Right ventricle myocardium inferior (tissue), 1 donor: ENCODE data around the gene DVL3. TPM values are rescaled to one million over a fixed set of nuclear protein-coding genes. Genes with fewer than 3 reads are reported as not detected.
"Not testable (repeated sequence)": the region's sequence is repeated elsewhere in the genome, so short reads cannot be mapped to it uniquely, and the experiment has no call there.

ENCODE experiments used
- ATAC-seq: fragments of 200-7000 bp; cut with Tn5 transposase; one replicate; pipeline ENCODE4 v1.9.1; 2020; ENCODE audit warnings: mild to moderate bottlenecking, moderate library complexity
- DNase-seq: peaks from one replicate; pipeline ENCODE4 v3.0.0; 2021; ENCODE audit errors: missing footprints
- intact Hi-C: fragments of 100-400 bp; cut with DNase I; formaldehyde crosslinking; loops from one replicate; pipeline ENCODE4 v1.11.0; 2022
- total RNA-seq: library from RNA; stranded (reverse); fragmentation: NEBNext Ultra II Directional; extraction: Animal tissue kit (Norgen Biotek cat#: 25700); gene quantifications from one replicate; pipeline ENCODE4 v1.2.1, GENCODE V29; 2021
- donor health status: DM: no; HTN: yes; CAD: no; lungs with severe emphysema.

Gene DVL3
- total RNA-seq, 1 donor from 2014 or later, result 60.7 TPM

DNA sequence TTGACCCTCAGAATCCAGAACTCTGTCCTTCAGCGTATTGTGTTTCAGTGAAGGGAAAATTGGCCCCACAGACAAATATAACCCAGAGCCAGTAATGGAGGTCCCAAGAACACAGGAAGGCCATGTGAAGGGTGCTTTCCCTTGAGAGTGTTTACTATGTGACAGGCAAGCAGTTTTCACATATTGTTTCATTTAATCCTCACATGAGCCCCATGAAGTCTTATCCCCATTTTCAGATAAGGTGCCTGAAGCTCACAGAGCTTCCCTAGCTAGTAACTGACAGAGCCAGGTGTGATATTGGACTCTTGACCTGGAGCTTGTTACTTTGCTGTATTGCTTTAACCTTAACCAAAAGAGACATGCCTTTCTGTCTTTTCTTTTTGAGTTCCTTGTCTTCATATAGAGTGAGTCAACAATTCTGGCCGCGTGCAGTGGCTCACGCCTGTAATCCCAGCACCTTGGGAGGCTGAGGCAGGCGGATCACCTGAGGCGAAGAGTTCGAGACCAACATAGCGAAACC is 9.4 kb upstream of the DVL3 start:
- DNase-seq, result no peak
- ATAC-seq, result no peak
- intact Hi-C loops, result loop anchor here (10.0 kb wide), 1 partner anchor 251 kb away; no protein-coding TSS in a partner anchor

DNA sequence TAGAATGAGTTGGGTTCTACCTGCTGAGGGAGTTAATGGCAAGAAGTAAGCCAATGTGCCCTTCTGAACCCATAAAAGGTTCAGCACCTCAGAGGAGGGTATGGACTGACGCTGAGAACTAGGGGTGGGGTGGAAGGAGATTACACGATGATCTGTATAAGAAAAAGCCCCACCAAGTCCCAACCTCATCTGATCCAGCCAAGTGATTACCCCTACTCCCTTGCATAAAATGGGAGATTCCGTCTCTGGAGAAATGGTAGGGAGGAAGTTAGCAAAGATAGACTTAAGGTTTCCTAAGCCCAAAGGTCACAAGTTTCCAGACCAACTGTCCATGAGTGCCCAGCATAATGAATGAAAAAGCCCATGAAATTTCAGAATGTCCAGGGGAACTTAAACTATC is 7.1 kb upstream of the DVL3 start:
- no peak for DNase-seq
- ATAC-seq, result no peak
- intact Hi-C loops, result loop anchor here (10.0 kb wide), 1 partner anchor 253 kb away; no protein-coding TSS in a partner anchor

DNA sequence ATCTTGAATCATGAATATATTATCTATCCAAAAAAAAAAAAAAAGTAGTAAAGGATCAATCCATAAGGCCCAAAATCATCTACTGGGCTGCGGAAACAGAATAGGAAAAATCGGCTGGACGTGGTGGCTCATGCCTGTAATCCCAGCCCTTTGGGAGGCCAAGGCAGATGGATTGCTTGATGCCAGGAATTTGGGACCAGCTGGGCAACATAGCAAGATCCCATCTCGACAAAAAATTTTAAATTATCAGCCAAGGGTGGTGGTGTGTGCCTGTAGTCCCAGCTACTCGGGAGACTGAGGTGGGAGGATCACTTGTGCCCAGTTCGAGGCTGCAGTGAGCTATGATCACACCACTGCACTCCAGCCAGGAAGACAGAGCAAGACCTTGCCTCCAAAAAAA is 6.1 kb upstream of the DVL3 start:
- intact Hi-C loops, result loop anchor here (10.0 kb wide), 1 partner anchor 254 kb away; no protein-coding TSS in a partner anchor
- no peak for ATAC-seq
- DNase-seq, result no peak

DNA sequence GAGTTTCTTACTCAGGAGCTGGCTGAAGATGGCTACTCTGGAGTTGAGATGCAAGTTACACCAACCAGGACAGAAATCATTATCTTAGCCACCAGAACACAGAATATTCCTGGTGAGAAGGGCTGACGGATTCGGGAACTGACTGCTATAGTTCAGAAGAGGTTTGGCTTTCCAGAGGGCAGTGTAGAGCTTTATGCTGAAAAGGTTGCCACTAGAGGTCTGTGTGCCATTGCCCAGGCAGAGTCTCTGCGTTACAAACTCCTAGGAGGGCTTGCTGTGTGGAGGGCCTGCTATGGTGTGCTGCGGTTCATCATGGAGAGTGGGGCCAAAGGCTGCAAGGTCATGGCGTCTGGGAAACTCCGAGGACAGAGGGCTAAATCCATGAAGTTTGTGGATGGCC is 5.4 kb upstream of the DVL3 start:
- intact Hi-C loops, result loop anchor here (10.0 kb wide), 1 partner anchor 255 kb away; no protein-coding TSS in a partner anchor
- not testable (repeated sequence) for DNase-seq, ATAC-seq

DNA sequence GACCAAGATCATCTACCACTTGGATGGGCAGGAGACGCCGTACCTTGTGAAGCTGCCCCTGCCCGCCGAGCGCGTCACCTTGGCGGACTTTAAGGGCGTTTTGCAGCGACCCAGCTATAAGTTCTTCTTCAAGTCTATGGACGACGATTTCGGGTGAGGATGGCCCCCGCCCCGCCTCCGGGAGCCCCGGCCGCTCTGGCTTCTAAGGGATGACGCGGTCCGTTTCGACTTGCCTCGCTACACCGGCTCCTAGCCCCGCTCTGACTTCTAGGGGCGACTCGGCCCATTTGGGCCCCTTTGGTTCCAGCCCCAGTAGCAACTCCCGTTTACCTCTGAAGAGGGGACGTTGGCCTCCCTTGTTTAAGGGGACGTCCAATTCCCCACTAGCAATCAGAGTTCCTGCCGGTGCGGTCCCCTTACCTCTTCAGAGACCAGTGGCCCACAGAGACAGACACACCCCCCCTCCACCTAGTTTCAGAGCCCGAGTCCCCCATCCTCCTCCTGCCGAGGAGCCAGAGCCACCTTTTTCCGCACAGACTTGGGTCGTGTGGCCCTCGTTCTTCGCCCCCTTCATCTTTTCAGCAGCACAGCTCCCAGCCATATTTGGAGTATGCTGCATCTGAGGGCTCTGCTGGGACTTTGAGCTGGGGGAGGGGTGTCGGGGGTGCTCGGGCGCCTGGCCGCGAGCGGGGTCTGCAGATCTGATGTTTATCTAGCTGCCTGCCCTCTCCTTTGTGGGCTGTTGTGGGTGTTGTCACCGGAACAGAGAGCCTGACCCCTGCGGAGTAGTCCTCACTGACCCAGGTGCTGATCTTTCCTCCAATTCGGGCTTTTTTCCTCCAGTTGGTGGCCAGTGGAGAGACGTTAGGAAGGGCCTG is 706 bp downstream of the DVL3 start:
- DNase-seq, result no peak
- intact Hi-C loops, result loop anchor here (1.0 to 2.0 kb wide), 4 partner anchors 19 to 93 kb away; partner anchors contain the start of genes ABCF3, AP2M1, EEF1AKMT4 and EIF2B5
- ATAC-seq, result peak; percentile 6

DNA sequence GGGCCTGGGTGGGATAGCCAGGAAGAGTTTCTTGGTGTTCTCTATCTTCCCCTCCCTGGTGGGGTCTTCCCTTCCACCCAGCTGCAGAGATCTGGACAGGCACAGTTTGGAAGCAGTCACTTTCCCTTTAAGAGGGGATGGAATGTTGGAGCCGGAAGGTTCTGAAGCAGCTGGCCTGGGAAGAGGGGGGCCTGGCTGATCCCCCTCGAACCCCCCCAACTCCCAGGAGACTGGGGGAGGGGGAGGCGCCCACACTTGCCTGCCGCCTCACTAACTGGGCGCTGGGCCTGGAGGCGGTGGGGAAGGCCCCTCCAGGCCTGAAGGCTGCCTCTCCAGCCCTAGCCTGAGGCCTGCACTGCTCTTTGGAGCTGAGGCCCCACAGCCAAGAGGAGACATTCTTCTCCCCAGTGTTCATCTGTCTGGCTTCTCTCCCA is 1.4 kb downstream of the DVL3 start:
- no peak for DNase-seq
- intact Hi-C loops, result no loop called here
- peak; percentile 57 for ATAC-seq

DNA sequence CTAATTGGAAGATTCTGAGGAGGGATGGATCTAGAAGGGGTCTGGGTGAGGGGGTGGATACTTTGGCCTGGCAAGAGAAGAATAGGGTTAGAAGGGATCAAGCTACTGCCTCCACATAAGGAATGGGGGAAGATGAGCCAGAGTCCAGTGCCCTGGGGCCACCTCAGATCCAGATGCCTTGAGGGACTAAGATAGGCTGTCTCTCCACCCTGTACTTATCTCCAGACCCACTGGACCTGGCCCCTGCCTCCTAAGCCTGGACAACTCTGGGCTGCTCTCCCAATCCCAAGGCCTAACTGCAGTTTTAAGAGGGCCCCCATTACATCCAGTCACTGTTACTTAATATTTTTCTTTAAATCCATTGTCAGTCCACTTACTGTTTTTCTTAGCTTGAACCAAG is 2.0 kb downstream of the DVL3 start:
- intact Hi-C loops, result no loop called here
- DNase-seq (no peak), ATAC-seq (no peak)

DNA sequence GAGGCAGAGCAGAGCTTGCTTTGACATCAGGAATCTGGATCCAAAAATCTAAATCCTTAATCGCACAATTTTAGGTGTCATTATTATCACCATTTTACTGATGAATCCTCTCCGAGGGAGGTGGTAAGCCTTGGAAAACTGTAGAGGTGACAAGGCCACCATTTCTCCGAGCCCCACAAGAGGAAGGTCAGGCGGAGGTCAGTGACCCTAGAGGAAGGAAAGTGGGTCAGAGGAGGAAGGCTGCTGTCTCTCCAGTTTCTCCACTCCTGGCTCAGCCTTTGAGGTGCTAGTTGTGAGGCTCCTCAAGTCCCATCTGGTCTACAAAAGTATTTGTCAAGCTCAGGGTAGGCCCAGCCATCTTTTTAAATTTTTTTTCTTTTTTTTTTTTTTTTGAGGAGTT is 3.2 kb downstream of the DVL3 start:
- DNase-seq (no peak), ATAC-seq (no peak)
- intact Hi-C loops, result no loop called here

DNA sequence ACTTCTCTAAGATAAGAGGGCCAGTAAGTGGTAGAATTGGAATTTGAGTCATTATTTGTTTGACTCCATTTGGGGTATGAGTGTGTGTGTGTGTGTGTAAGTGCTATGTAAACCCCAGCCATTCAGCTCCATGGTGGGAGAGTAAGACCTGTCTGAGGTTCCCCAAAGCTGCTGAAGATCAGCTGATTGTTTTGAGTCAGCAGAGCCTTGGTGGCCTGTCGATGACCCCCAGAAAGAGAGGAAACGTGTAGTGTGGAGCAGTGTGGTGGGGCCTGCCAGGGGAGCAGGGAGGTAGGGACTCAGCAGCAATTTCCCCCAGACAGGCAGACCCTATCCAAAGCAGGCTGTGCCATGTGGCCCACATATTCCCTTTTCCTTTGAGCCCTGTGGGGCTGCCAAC is 5.3 kb downstream of the DVL3 start:
- DNase-seq (no peak), ATAC-seq (peak; percentile 1)
- intact Hi-C loops, result no loop called here

DNA sequence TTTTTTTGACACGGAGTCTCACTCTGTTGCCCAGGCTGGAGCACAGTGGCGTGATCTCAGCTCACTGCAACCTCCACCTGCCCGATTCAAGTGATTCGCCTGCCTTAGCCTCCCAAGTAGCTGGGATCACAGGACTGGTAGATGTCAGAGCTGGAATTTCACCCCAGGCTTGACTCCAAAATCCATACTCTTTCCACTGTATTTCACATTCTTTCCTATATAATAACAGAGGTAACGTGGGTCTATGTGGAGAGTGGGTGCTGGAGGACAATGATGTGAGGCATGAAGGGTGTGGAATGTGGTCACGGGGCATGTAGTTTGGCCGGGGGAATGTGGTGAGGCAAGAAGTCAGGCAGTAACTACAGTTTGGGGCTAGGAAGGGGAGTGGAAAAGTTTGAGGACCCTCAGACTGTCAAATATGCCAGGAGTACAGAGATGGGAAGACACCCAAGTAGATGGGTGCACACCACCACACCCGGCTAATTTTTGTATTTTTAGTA is 7.4 kb downstream of the DVL3 start:
- ATAC-seq, result peak; percentile 29
- DNase-seq, intact Hi-C loops: not testable (repeated sequence)

DNA sequence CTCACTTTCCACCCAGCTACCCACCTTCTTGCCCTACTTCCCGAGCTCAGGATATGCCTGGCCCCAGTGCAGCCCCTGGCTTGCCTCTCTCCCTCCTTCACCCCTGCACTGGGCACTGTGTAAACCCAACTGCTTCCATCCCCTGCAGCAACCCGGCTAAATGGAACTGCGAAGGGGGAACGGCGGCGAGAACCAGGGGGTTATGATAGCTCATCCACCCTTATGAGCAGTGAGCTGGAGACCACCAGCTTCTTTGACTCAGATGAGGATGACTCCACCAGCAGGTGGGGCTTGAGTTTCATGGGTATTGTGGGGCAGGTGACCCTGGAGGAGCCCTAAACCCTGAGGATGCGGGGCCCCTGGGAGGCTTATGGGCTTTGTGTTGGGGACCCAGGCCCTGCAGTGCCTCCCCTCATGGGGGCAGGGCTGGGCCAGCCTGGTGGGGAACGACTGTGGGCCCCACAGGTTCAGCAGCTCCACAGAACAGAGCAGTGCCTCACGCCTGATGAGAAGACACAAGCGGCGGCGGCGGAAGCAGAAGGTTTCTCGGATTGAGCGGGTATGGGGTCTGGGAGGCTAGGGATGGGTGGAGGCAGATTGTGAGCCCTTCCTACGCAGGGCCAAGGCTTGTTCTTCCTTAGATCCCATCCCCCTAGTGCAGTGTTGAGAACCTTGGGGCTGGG is 9.6 kb downstream of the DVL3 start:
- DNase-seq (no peak), ATAC-seq (no peak)
- intact Hi-C loops, result no loop called here

DNA sequence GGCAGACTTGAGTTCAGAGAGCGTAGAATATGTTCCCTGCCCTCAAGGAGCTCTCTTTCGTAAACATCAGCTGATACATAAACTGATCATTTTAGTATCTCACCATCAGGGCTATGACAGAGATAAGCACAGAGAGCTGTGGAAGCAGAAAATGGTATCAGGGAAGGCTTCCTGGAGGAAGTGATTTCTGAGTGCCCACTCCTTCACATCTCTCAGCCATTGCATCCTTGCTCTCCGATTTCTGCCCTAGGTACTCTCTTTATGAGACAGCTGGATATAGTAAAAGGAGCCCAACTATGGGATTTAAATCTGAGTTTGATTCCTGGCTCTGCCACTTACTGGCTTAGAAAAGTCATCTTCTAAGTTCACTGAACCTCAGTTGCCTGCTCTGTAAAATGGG is 10.4 kb downstream of the DVL3 start:
- ATAC-seq (no peak), DNase-seq (no peak)
- intact Hi-C loops, result no loop called here

DNA sequence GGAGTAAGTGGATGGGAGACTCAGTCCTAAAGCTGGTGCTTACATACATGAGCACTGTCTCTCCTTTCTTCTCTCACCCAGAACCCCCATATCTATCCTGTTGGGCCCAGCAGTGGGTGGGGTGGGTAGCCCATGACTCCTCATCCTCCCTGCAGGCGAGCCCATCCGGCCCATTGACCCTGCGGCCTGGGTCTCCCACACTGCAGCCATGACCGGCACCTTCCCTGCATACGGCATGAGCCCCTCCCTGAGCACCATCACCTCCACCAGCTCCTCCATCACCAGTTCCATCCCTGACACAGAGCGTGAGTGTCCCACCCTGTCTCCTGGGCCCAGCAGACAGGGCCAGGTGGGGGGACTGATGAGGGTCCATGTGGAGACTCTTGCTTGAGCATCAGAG is 11.5 kb downstream of the DVL3 start:
- ATAC-seq, result no peak
- DNase-seq, result no peak

DNA sequence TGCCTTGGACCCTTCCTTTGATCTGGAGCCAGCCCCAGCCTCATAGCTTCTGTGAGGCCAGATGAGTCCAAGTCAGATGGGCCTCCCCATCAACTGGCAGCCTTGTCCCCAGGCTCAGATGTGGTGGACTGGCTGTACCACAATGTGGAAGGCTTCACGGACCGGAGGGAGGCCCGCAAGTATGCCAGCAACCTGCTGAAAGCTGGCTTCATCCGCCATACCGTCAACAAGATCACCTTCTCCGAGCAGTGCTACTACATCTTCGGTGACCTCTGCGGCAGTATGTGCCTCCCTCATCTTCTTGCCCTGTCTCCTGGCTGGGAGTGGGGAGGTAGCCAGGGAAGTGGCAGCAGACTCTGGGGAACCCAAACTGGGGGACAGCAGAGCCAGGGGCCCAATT is 12.6 kb downstream of the DVL3 start:
- ATAC-seq, result no peak
- no peak for DNase-seq
- intact Hi-C loops, result no loop called here

More for the DNA sequence above, 11.5 kb downstream of the DVL3 start:
- intact Hi-C loops, result no loop called here

DNA sequence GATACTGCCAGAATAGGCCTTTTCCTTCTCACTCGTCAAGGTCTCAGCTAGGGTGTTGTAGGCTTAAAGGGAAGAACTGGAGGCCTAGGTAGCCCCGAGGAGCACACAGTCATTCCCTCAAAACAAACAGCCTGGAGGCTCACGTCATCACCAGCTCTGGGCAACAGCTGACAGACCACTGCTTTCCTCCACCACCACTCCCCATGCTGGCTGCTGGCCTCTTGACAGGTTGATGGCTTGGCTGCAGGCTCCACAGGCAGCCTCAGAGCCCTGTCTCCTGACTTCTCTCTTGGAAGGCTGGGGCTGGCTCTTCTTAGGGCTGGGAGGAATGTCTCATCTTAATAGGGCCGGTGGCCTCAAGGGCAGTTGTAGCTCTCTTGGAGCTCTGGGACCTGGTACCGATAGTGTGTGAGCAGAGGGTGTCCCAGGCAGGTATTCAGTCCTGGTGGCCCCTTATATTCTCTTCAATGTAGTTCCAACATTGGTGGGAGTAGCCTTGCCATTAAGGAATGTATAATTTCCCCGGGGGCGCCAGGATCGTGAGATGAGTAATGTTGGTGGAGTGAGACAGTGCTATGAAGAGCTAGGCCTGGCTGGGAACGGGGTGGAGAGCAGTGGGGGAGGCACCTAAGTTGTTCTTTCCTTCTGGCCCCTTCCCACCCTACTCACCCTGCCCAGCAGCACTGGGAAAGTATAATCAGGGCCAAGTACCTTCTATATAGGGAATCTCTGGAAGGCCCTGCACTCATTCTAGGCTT is 13.4 kb downstream of the DVL3 start:
- intact Hi-C loops, result no loop called here
- DNase-seq (no peak), ATAC-seq (no peak)

DNA sequence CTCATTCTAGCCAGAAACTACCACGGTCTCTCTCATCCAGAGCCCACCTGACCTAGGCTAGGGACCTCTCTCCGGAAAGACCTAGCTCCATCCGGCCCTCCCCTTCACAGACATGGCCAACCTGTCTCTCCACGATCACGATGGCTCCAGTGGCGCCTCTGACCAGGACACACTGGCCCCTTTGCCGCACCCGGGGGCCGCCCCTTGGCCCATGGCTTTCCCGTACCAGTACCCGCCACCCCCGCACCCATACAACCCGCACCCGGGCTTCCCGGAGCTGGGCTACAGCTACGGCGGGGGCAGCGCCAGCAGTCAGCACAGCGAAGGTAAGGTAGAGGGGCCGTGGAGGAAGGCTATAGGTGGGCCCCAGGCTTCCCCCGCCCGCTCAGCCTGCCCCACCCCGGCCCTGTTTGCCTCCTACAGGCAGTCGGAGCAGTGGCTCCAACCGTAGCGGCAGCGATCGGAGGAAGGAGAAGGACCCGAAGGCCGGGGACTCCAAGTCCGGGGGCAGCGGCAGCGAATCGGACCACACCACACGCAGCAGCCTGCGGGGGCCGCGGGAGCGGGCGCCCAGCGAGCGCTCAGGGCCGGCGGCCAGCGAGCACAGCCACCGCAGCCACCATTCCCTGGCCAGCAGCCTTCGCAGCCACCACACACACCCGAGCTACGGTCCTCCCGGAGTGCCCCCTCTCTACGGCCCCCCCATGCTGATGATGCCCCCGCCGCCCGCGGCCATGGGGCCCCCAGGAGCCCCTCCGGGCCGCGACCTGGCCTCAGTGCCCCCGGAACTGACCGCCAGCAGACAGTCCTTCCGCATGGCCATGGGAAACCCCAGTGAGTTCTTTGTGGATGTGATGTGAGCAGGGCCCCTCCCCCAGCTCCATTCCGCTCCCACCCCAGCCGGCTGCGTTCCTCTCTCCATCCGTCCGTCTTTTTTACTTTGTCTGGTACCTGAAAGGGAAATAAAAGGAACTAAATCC is 15.0 kb downstream of the DVL3 start:
- DNase-seq, result no peak
- intact Hi-C loops, result no loop called here
- no peak for ATAC-seq

DNA sequence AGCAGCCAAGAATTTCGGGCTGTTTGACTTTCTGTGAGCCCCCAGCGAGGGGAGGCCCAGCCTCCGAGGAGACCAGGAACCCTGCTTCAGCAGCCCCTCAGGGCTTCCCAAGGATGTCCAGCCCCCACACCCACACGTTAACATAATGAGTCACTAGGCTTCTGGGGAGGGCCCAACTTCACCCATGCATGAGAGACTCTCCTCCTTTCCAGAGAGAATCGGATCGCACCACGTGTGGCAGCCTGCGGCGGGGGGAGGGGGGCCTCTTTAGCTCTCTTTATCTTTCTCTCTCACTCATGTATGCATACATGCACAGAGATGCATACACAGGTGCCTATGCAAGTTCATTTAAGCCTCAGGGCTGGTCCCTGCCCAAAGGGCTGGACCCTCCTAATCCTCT is 16.4 kb downstream of the DVL3 start:
- no peak for ATAC-seq
- no peak for DNase-seq
- intact Hi-C loops, result no loop called here
